Ecto neural progenitor cell (in vitro differentiated cells): ENCODE results near the gene FOXQ1.
"Not testable (repeated sequence)": the region's sequence is repeated elsewhere in the genome, so short reads cannot be mapped to it uniquely, and the experiment has no call there.

ENCODE experiments used
- DNase-seq: peaks from one replicate; pipeline ENCODE4 v3.0.0-alpha.2; 2018; ENCODE audit warnings: low spot score

FOXQ1 gene

DNA sequence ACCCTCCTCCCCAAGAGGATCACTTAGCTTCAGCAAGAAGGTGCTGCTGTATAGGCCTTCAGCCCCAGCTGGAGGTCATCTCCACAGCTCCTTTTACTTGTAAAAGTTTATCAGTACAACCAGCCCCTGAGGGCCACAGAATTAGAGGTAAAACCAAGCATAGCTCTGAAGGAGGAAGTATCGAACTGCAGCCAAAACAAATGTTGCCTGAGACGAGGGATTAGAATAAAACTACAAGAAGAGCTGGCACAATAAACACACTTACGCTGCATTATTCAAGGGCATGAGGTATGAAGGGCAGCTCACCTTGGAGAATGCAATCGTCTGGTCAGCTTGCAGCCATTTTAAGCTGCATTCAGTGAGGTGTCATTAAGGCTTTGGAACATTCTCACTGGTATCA, 21.1 kb upstream of the FOXQ1 start:
- DNase-seq: no peak

DNA sequence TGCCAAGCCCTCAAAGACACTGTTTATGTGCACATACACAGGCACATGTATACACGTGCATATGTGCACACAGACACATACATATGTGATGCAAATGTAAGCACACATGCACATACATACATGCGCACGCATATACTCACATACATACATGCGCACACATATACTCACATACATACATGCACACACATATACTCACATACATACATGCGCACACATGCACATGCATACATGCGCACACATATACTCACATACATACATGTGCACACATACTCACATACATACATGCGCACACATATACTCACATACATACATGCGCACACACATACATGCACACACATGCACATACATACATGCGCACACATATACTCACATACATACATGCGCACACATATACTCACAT, 20.5 kb upstream of the FOXQ1 start:
- DNase-seq: no peak

DNA sequence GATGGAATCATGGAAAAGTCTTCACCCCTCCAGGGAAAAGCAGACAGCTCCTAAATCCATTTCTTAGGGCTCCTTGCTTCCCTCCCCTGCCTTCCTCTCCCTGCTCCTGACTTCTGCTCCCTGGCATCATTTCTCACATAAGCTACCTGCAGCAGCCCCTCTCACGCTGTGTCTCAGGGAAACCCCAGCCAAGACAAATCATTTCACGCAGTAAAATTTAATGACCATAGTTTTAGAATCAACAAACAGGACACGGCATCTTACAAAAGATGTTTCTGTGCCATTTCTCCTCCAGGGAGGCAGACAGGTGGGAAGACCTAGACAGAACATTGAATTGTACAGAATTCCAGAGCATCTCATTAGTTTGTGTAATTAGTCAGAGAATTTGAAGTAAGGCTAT, 16.5 kb upstream of the FOXQ1 start:
- no peak for DNase-seq

DNA sequence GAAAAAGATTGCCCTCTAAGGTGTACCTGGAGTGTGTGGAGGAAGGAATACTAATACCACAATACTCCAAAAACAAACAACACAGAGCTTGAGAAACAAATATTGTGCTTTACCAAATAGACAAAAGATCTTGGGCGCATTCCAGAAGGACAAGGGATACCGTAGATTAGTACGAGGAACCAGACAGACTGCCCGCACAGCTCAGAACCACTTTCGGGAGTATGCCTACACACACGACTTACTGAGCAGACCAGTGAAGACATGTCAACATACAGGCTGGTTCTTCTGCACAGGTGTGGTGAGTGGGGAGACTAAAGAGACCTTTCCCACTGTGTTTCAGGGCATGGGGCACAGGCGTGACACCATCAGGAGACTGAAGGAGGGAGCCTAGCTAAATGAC, 15.8 kb upstream of the FOXQ1 start:
- no peak for DNase-seq

DNA sequence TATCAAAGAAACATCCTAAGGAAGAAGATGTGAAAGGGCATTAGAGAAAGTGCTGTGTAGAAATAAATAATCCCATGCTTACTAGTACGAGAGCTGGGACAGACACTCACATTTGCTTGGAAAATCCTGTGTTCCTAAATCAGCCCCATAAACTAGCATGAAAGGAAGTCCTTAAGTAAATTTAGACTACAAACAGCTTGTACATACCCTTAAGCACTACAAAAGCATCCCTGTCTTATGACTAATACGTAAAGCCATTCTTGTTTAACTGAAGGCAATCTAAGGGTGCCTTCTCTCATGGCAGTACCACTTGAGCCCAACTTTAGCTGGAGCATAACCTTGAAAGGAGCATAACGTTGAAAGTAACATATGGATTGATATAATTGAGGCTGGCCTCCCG, 15.4 kb upstream of the FOXQ1 start:
- no peak for DNase-seq

DNA sequence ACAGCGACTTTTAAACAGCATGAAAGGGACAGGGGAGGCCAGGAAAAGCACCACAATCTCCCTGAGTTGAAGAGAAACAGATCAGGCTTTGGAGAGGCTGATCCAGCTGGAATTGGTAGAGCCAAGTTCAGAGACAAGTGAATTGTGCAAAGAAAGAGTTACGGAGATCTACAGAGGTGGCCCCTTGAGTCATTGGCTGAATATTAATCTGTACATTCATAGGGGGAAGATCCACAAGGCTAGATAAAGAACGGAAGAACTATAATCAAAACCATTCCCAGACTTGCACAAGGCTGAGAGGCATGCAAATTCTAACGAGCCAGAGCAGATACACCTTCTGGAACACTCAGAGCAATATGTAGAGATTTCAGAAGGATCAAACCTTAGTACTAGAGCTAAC, 14.2 kb upstream of the FOXQ1 start:
- no peak for DNase-seq

DNA sequence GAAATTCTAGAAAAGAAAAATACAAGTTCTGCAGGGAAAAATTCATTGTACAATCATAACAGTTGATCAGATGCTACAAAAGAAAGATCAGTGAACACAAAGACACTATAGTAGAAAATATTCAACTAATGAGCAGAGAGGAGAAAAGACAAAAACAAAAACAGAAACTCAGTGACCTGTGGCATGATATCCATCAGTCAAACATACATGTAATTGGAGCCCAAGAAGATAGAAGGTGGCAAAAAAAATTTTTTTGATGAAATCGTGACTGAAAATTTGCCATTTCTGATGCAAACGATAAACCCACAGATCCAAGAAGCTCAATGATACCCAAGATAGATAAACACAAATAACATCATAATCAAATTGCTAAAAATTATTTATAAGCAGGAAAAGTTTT, 13.1 kb upstream of the FOXQ1 start:
- DNase-seq: no peak

DNA sequence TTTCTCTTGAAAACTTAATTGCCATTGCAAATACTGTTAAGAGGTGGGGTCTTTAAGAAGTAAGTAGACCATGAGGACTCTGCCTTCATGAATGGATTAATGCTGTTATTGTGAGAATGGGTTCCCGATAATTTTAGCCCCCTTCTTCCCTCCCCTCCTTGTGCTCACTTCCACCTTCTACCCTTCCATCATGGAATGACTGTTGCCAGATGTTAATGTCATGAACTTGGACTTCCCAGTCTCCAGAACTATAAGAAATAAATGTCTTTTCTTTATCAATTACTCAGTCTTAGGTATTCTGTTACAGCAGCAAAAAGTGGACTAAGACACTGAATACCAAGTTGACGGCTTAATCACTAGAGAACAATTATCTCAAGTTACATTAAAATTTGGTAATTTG, 5.8 kb upstream of the FOXQ1 start:
- no peak for DNase-seq

DNA sequence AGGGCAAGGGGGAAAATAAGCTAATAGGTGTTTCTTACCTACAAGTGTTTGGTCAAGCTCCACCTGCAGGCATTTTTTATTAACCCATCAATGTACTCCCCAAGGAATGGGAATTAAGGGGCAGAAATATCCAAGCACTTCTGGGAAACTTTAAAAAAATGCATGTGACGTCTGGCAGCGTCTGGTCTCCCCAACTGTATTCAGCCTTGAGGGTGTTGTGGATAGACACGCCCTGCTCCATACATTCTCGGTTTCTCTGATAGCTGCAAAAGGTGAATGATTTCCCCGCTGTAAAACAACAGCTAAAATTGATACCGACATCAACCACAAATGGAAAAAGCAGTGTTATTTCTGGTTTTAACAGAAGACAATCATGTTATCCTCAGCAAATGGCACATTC, 2.5 kb upstream of the FOXQ1 start:
- DNase-seq: no peak

DNA sequence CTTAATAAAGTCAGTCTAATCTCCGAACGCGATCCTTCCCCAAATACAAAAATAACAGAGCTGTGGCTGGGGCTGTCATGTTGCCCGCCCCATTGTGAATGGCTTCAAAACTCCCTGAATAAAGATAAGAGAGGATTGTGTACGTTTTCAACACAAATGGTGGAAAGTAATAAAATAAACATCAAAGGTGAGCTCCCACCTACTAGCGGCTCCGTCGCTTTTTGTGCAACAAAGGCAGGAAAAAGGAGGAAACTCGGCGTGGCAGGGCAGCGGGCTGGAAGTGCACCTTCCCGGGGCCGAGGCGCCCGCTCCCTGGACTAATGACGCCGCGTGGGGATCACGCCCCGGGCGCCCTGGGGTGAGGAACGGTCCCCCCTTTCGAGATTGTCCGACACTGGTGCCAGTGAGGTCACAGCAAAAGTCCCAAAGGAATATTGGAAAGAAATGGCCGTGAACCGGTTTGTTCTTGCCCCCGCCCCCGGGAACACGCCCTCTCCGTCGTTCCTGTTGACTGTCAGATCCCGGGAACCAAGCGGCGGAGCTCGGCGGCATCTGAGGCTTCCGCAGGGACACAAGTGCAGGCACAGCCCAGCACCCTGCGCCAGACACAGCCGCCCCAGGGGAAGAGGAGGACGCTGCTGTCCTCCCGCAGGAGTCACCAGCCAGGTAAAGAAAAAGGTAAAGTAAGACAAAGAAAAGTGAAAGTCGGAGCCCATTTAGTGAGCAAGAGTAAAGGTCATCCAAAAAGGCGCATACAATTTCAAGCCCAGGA, 1.1 kb upstream of the FOXQ1 start:
- no peak for DNase-seq

DNA sequence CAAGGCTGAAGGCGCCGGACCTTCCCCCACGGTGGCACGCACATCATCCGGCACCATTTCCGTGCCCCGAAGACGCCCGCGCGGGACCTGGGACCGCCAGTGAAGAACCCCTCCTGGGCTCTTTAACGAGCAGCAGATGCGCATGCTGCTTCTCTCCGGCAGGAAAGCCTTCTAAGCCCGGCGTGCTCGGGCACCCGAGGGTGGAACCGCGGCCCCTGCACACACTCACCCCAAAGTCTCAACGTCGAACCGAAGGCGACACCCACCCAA, 240 bp downstream of the FOXQ1 start:
- no peak for DNase-seq

DNA sequence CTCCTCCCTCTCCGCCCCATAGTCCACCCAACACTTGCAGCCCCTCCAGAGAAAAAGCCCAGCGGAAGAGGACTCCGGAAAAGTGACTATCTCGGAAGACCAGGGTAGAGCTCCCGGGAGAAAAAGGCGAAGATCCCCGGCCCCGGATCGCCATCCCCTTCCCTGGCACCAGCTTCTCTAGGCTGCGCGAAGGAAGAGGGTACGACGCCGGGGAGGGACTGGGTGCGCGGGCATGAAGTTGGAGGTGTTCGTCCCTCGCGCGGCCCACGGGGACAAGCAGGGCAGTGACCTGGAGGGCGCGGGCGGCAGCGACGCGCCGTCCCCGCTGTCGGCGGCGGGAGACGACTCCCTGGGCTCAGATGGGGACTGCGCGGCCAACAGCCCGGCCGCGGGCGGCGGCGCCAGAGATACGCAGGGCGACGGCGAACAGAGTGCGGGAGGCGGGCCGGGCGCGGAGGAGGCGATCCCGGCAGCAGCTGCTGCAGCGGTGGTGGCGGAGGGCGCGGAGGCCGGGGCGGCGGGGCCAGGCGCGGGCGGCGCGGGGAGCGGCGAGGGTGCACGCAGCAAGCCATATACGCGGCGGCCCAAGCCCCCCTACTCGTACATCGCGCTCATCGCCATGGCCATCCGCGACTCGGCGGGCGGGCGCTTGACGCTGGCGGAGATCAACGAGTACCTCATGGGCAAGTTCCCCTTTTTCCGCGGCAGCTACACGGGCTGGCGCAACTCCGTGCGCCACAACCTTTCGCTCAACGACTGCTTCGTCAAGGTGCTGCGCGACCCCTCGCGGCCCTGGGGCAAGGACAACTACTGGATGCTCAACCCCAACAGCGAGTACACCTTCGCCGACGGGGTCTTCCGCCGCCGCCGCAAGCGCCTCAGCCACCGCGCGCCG, 822 bp downstream of the FOXQ1 start:
- peak; percentile 64 for DNase-seq

DNA sequence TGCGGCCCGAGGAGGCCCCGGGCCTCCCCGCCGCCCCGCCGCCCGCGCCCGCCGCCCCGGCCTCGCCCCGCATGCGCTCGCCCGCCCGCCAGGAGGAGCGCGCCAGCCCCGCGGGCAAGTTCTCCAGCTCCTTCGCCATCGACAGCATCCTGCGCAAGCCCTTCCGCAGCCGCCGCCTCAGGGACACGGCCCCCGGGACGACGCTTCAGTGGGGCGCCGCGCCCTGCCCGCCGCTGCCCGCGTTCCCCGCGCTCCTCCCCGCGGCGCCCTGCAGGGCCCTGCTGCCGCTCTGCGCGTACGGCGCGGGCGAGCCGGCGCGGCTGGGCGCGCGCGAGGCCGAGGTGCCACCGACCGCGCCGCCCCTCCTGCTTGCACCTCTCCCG, 1.5 kb downstream of the FOXQ1 start:
- no peak for DNase-seq

DNA sequence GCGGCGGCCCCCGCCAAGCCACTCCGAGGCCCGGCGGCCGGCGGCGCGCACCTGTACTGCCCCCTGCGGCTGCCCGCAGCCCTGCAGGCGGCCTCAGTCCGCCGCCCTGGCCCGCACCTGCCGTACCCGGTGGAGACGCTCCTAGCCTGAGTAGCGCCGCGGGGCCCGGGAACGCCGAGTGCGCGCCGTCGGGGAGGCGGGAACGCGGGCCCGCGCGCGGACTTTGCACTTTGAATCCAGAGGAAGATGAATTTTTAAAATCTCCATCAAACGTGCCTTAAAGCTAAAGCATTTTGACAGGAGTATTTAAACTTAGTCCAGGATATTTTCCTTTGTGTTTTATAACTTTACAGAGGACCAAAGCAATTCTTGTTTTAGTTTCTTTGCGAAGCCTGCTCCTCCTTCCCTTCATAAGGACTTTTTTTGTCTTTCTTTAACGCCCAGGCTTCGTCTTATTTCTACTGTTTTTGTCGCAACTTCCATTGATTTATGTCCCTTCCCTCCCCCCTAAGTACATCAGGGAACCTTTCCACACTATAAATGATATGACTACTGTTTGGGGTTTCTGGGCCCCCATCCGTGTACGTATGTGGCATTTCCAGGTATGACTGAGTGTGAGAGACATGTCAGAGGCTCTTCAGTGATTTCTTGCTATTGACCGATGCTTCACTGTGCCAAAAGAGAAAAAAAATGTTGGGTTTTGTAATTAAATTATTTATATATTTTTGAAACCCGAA, 2.0 kb downstream of the FOXQ1 start:
- DNase-seq: peak; percentile 71

DNA sequence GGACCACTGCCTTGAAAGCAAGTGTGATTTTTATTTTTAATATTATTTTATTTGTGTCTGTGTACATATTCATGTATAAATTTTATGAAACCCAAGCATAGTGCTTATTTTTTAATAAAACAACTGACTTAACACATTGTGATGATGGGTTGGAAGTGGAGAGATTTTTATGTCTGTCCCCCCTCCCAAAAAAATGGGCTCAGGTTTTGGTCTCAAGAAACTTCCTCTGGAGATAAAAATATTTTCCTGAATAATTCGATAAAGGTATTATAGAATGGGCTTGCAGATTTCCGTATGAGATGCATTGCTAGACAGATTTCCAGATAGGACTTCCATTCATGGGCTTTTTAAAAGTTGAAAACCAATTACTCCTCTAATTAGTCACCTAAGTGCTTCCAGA, 2.7 kb downstream of the FOXQ1 start:
- DNase-seq: no peak

DNA sequence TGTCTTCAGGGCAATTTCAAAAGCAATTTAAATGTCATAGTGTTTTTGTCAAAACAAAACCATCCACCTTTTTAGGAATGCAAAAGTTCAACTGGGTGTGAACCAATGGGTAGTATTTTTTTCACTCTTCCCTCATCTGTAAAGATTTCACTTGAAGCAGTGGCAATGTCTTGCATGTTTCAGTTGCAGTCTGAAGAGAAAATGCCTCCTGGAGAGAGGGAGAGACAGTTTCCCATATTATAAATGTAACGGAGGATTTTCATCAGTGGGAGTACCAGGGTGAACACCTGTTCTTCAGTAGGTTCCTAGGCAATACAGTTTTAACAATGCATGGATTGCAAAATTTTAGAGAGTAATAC, 3.3 kb downstream of the FOXQ1 start:
- DNase-seq: no peak

DNA sequence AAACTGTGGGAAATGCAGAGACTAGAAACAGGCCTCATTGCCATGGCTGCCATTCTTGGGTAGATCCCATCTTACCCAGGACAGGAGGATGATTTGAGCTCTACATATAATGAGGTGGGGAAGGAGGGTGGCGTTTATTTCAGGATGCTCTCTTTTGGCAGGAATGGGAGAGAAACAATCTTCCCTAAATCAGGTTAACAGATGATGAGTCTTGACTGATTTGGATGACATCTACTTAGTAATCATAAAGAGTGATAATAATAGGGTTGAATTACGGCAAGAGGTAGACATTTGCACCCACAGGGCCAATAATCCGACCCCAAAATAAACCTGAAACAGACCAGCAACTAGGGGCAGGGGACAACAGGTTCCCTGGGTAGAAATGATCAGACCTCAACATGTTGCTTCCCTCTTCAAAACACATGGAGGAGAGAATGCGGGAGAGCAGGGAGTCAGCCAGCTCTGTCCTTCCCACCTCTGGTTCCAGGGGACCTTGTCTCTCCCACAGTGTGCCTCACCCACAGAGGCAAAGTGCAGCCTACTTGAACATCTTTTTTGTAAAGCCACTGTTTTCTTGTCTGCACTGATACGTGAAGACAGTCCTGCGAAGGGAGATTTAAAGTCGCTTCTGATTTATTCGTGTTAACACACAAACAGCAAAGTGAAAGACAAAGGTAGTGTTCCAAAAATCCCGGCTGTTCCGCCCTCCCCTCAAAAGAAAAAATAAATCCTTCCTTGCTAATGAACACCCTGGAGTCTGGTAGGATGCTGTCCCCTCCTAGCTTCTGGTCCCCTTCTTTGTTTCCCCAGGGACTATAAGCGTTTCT, 3.9 kb downstream of the FOXQ1 start:
- DNase-seq: no peak

DNA sequence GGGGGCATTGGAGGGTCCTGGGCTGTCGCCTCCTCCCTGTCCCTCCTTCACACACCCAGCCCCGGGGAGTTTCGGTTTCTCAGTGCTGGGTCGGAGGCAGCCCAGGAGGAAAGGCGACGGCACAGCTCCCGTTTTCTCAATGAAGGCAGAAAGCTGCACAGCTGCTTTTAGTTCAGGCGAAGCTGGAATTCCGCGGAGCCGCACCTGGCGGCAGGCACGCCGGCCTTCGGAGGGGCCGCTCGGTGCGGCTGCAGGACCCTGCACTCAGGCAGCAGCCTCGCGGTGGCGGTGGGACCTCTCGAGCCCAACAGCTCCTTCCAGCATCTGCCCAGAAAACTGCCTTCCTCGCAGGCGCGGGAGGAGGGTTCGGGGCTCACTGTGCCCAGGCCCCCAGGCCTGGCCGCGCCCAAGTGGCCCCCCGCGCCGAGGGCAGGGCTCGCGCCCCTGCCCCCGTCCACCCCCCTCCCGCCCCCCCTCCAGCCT, 4.6 kb downstream of the FOXQ1 start:
- peak; percentile 63 for DNase-seq

DNA sequence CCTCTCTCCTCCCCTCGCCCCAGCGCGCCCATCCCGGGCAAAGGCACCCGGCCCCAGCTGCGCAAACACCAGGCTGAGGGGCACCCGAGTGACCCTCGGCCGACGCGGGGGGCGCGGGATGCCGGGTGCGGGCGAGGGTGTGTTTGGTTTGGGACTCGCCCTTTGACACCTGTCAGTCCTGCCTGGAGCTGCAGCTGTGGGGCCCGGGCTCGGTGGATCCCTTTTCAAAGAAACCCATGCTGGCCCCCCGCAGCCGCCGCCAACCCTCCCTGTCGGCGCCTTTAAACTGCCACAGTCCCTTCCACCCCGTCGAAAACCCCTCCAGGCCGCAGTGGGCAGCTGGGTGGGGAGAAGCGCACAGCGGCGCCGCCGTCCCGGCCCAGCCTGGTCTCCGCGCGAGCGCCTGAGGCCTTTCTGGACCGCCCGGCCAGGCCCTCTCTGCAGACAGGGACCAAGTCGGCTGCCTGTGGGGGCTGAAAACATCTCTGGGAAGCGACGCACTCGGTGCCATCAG, 5.5 kb downstream of the FOXQ1 start:
- DNase-seq: no peak

DNA sequence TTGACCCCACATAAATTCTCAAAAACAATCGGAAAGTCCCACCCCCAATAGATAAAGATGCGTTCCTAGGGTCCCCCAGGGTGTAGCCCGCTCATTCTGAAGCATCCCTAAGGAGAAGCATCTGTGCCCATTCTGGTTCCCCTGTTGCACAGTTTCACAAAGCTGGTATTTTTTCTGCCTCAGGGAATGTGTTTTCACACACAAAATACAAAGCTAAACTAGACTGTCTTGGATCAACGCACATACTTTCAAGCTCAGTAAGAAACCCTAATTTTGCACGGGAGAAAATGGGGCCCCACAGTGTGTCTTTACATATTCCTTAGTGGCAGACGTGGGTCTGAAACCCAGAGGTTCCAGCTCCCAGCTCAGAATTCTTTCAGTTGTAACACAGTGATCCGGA, 6.1 kb downstream of the FOXQ1 start:
- DNase-seq: no peak

DNA sequence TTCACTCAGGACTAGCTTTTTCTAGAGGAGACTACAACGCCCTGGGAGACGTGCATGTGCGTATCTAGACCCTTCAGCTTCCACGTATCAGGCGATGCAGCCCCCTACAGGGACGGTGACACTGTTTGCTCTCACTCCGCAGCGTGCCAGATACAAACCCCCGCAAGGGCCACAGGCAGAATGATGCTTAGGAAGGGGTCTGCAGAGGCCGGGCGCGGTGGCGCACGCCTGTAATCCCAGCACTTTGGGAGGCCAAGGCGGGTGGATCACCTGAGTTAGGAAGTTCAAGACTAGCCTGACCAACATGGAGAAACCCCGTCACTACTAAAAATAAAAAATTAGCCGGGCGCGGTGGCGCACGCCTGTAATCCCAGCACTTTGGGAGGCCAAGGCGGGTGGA, 6.7 kb downstream of the FOXQ1 start:
- not testable (repeated sequence) for DNase-seq

DNA sequence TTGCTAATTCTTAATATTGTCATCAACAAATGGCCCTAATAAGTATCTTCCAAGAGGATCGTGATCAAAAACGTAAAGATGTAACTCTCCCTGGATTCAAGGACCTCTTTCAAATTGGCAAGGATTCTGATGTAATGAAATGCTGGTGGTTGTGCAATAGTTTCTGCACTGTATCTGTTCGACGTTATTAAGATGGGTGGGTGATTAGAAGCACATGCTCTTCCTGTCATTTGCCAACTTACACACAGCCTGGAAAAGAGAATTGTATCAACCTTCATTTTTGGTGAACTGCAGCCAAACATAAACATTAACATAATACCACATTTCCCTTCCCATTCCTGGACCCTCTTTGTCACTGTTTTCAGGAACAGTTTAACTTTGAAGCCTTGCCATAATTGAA, 9.8 kb downstream of the FOXQ1 start:
- no peak for DNase-seq
